Osteocyte (in vitro differentiated cells): ENCODE results near the gene BECN2. TPM values are rescaled to one million over a fixed set of nuclear protein-coding genes. Genes with fewer than 3 reads are reported as not detected.

Experiments
- DNase-seq: peaks from one replicate; pipeline ENCODE4 v3.0.0; 2021; ENCODE audit warnings: mixed read lengths; ENCODE audit not compliant: unreplicated experiment; ENCODE audit errors: extremely low spot score
- H3K27ac Mint-ChIP-seq: one replicate; pipeline ENCODE4 v1.8.0; 2021; ENCODE audit warnings: mild to moderate bottlenecking, mixed read lengths; ENCODE audit not compliant: unreplicated experiment
- H3K27me3 Mint-ChIP-seq: one replicate; pipeline ENCODE4 v1.8.0; 2021; ENCODE audit warnings: mixed read lengths; ENCODE audit not compliant: unreplicated experiment
- H3K36me3 Mint-ChIP-seq: one replicate; pipeline ENCODE4 v1.8.0; 2021; ENCODE audit warnings: mixed read lengths; ENCODE audit not compliant: unreplicated experiment
- H3K4me1 Mint-ChIP-seq: one replicate; pipeline ENCODE4 v1.8.0; 2021; ENCODE audit warnings: mixed read lengths; ENCODE audit not compliant: unreplicated experiment
- H3K4me3 Mint-ChIP-seq: one replicate; pipeline ENCODE4 v1.8.0; 2021; ENCODE audit warnings: mild to moderate bottlenecking, moderate library complexity, mixed read lengths; ENCODE audit not compliant: unreplicated experiment
- H3K9me3 Mint-ChIP-seq: one replicate; pipeline ENCODE4 v1.8.0; 2021; ENCODE audit warnings: mixed read lengths; ENCODE audit not compliant: unreplicated experiment
- total RNA-seq: library from RNA; stranded (reverse); gene quantifications from 2 replicates; pipeline ENCODE4 v1.2.1, GENCODE V29; 2021
- TF ChIP-seq, protein P1 (sequence below): fragments of 200-600 bp; sonication (generic); IDR thresholded peaks from 2 replicates; pipeline ENCODE4 v1.5.0; 2021; ENCODE audit warnings: antibody characterized with exemption, mild to moderate bottlenecking, moderate library complexity

BECN2 gene
- total RNA-seq, 1 donor from 2014 or later: not detected

- no peak overlapping the region for H3K27ac Mint-ChIP-seq
- DNase-seq: no peak
- TF ChIP-seq, protein P1, sequence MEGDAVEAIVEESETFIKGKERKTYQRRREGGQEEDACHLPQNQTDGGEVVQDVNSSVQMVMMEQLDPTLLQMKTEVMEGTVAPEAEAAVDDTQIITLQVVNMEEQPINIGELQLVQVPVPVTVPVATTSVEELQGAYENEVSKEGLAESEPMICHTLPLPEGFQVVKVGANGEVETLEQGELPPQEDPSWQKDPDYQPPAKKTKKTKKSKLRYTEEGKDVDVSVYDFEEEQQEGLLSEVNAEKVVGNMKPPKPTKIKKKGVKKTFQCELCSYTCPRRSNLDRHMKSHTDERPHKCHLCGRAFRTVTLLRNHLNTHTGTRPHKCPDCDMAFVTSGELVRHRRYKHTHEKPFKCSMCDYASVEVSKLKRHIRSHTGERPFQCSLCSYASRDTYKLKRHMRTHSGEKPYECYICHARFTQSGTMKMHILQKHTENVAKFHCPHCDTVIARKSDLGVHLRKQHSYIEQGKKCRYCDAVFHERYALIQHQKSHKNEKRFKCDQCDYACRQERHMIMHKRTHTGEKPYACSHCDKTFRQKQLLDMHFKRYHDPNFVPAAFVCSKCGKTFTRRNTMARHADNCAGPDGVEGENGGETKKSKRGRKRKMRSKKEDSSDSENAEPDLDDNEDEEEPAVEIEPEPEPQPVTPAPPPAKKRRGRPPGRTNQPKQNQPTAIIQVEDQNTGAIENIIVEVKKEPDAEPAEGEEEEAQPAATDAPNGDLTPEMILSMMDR: no peak
- H3K4me3 Mint-ChIP-seq: no peak overlapping the region
- H3K36me3 Mint-ChIP-seq: no peaks in the 10 kb centered on the region
- no peaks in the 10 kb centered on the region for H3K9me3 Mint-ChIP-seq
- no peaks in the 10 kb centered on the region for H3K27me3 Mint-ChIP-seq
- no peaks in the 10 kb centered on the region for H3K4me1 Mint-ChIP-seq
Measured at GRCh38 chr1:241924080-241924808, 33.3 kb upstream of the BECN2 start.

DNA sequence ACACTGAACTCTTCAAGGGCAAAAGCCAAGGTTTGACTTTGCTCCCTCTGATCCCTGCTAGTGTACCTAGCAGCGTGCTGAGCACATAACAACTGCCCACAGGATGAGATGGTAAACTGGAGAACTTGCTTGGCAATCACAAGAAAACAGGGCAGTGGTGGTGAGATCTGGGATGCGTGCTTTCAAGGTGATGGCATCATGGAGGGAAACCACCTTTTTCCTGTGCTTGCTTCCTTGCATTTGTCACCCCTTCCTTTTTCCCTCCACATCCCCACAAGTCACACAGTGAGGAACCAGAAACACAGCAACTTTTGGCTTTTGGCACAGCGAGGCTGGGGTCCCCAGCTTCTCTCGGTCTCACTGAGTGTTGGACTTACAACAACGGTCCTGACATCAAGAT is 31.4 kb upstream of the BECN2 start:
- Mint-ChIP-seq H3K36me3 (no peaks in the 10 kb centered on the region), H3K4me3 (no peak overlapping the region), H3K4me1 (no peaks in the 10 kb centered on the region), H3K27me3 (no peaks in the 10 kb centered on the region), H3K27ac (no peak overlapping the region), H3K9me3 (no peaks in the 10 kb centered on the region)
- no peak for DNase-seq
- TF ChIP-seq, protein P1: no peak

DNA sequence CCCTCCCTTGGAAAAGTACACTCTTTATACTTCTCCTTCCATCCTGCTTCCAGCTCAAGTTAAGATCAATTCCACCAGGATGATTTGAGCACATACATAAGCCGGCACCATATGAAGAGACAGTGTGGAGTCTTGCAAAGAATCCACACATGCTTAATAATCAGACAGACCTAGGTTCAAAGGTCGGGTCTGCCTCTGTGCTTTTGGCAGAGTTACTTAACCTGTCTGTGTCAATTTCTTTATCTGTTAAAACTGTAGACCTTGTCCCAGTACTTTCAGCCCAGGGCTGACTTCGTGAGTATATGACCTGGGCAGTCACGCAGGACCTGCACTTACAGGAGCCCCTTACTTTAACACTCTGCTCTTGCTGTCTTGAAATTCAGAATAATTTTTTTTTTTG is 30.2 kb upstream of the BECN2 start:
- no peak for DNase-seq
- no peaks in the 10 kb centered on the region for H3K9me3 Mint-ChIP-seq
- H3K27ac Mint-ChIP-seq: no peak overlapping the region
- TF ChIP-seq, protein P1: no peak
- H3K27me3 Mint-ChIP-seq: no peaks in the 10 kb centered on the region
- H3K4me1 Mint-ChIP-seq: no peaks in the 10 kb centered on the region
- no peaks in the 10 kb centered on the region for H3K36me3 Mint-ChIP-seq
- H3K4me3 Mint-ChIP-seq: no peak overlapping the region

- TF ChIP-seq, protein P1: no peak
- Mint-ChIP-seq H3K9me3 (no peaks in the 10 kb centered on the region), H3K27ac (no peak overlapping the region), H3K4me3 (no peak overlapping the region), H3K27me3 (peaks cover 14% of the 10 kb centered on the region), H3K36me3 (no peaks in the 10 kb centered on the region), H3K4me1 (no peaks in the 10 kb centered on the region)
- DNase-seq: no peak
Measured at GRCh38 chr1:241932845-241933244, 24.7 kb upstream of the BECN2 start.

- DNase-seq: no peak
- TF ChIP-seq, protein P1: no peak
- Mint-ChIP-seq H3K27ac (no peak overlapping the region), H3K27me3 (peaks cover 14% of the 10 kb centered on the region), H3K36me3 (no peaks in the 10 kb centered on the region), H3K4me3 (no peak overlapping the region), H3K4me1 (no peaks in the 10 kb centered on the region), H3K9me3 (peaks cover 6% of the 10 kb centered on the region)
Measured at GRCh38 chr1:241934201-241934848, 23.2 kb upstream of the BECN2 start.
